Measurements from ENCODE around the gene APBA2. TPM values are rescaled to one million over a fixed set of nuclear protein-coding genes. Genes with fewer than 3 reads are reported as not detected.

APBA2 gene
- total and polyA plus RNA-seq, 2 donors: 6.7 to 15.3 TPM

DNA sequence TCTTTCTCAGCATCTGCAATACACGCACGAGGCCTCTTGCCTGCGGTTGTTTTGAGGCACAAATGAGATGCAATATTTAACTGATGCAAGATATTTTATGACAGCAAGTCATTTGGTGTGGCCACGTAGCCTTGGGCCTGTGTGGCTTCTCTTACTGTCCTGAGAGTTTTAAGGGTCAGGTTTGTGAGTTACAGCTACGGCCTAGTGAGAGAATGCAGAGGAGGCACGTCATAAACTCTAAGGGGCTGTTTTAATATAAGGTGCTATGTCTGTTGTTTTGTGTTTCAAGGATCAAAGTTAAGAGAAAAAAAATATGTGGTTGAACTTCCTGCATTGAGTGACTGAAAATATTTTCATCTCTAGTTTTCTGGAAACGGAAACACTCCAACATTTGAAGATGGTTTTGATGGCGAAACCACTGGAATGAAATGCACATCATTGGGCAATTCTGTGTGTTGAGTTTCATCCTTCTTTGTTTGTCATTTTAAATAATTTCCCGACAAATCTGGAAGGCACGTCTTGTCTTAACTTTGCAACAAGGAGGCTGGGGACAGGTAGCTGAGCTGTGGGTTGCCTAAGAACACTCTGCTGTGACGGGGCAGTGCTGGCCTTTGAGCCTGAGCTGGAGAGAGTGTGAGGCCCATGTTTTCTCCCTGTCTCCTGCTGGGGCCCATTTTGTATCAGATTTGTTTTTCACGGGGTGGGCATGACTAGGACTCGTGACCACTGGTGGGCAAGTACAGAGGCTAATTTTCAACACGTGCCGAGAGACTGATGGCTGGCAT is 5.1 kb downstream of the APBA2 start:
- H3K27ac ChIP-seq (ENCODE audit: low read depth in 1 of 2, low read length in 1 of 2): peak overlapping the region; percentile 55 to 75
- H3K27me3 ChIP-seq (ENCODE audit: control insufficient read depth in 2 of 2, insufficient read depth in 1 of 2, low read length in 1 of 2): peaks cover 6 to 15% of the 10 kb centered on the region in 2 donors
- WGBS: 54% methylated on average over 15 of the region's 15 CpGs
- peaks cover 21 to 33% of the 10 kb centered on the region in 2 donors for H3K4me1 ChIP-seq (ENCODE audit: control insufficient read depth in 2 of 2, insufficient read depth in 2 of 2, low read length in 2 of 2)
- H3K4me3 ChIP-seq (ENCODE audit: low read length in 2 of 2): no peak overlapping the region
- peak in 7 of 9 donors; percentile 26 to 83 (median 48) for DNase-seq (ENCODE audit: low read depth in 6 of 9, low spot score in 9 of 9)
- H3K36me3 ChIP-seq (ENCODE audit: control insufficient read depth in 2 of 2, insufficient read depth in 2 of 2, low read length in 1 of 2): no peaks in the 10 kb centered on the region
- H3K9me3 ChIP-seq (ENCODE audit: control insufficient read depth in 2 of 2, insufficient read depth in 1 of 2, low read length in 1 of 2): no peaks in the 10 kb centered on the region

DNA sequence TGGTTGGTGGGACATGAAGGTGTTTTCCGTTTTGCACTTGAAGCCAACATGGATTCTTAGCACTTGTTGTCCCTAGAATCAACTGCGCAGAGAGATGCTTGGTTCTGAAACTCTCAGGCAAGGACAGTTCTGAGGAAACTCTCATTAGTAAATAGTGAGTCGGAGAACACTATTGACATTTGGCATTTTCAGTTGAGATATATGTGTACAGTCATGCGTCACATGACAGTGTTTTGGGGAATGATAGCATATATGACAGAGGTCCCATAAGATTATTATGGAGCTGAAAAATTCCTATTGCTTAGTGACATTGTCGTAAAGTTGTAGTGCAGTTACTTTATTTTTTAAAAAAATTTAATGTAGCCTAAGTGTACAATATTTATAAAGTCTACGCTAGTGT is 5.8 kb downstream of the APBA2 start:
- no peak for DNase-seq (ENCODE audit: low read depth in 6 of 9, low spot score in 9 of 9)
- Histone ChIP-seq H3K4me1 (ENCODE audit: control insufficient read depth in 2 of 2, insufficient read depth in 2 of 2, low read length in 2 of 2) (peaks cover 18 to 32% of the 10 kb centered on the region in 2 donors), H3K4me3 (ENCODE audit: low read length in 2 of 2) (no peak overlapping the region), H3K9me3 (ENCODE audit: control insufficient read depth in 2 of 2, insufficient read depth in 1 of 2, low read length in 1 of 2) (no peaks in the 10 kb centered on the region), H3K36me3 (ENCODE audit: control insufficient read depth in 2 of 2, insufficient read depth in 2 of 2, low read length in 1 of 2) (no peaks in the 10 kb centered on the region), H3K27me3 (ENCODE audit: control insufficient read depth in 2 of 2, insufficient read depth in 1 of 2, low read length in 1 of 2) (peaks cover 4 to 13% of the 10 kb centered on the region in 2 donors), H3K27ac (ENCODE audit: low read depth in 1 of 2, low read length in 1 of 2) (no peak overlapping the region)
- WGBS: 97% methylated on average over 6 of the region's 6 CpGs

DNA sequence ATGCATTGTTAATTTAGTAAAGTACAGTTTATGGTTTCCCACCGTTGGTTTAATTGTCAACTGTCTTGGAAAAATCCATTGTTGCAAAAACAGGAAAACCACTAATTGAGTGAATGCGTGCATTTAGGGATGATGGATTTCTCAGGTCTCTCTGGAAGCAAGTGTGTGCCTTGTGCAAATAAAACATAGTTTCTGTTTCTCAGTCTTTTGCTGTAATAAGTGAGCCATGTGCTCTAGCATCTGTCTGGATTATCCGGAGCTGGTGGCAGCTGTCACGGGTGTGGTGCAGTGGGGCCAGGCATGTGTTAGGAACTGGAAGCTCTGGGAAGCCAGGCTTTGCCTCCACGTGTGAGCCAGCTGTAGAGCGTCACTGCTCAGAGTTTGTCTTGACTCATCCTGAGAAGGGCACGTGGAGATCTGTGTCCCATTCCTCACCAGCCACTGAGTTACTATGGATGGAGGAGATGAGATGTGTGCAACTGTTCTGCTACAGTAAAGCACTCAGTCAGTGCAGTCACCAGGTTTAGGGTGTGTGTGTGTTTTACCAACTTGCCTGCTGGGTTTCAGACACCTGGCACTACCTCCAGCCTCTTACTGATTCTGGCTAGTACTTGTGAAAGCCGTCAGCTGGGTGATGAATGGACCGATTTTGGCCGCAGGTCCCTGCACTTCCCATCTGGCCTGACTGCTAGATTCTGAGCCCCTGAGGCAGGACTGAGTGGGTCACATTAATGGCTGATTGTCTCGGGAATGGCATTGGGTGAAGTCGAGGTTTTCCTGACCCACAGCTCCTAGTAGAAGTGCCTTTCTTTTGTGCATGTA is 7.2 kb downstream of the APBA2 start:
- peaks cover 16 to 28% of the 10 kb centered on the region in 2 donors for H3K4me1 ChIP-seq (ENCODE audit: control insufficient read depth in 2 of 2, insufficient read depth in 2 of 2, low read length in 2 of 2)
- DNase-seq (ENCODE audit: low read depth in 6 of 9, low spot score in 9 of 9): no peak
- H3K36me3 ChIP-seq (ENCODE audit: control insufficient read depth in 2 of 2, insufficient read depth in 2 of 2, low read length in 1 of 2): no peaks in the 10 kb centered on the region
- no peak overlapping the region for H3K27ac ChIP-seq (ENCODE audit: low read depth in 1 of 2, low read length in 1 of 2)
- H3K4me3 ChIP-seq (ENCODE audit: low read length in 2 of 2): no peak overlapping the region
- H3K9me3 ChIP-seq (ENCODE audit: control insufficient read depth in 2 of 2, insufficient read depth in 1 of 2, low read length in 1 of 2): no peaks in the 10 kb centered on the region
- WGBS: 72% methylated on average over 12 of the region's 12 CpGs
- no peaks in the 10 kb centered on the region for H3K27me3 ChIP-seq (ENCODE audit: control insufficient read depth in 2 of 2, insufficient read depth in 1 of 2, low read length in 1 of 2)

DNA sequence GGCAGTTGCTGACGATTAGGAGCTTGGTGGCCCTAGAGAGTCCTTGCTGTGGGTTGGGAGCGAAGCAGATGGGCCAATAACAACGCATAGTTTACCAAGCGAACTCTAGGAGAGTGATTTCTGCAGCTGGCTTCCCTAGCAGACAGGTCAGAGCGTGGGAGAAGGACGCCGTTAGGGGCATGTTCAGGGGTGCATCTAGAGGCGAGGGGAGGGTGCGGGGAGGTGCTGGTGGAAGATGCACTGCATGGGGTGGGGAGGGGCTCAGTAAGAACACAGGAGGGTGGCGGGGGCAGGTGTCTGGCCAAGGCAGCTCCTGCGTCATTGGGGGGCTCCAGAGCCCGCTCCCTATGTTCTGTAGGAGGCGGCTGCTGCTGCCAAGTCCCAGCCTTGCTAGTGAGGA is 8.9 kb downstream of the APBA2 start:
- Histone ChIP-seq H3K36me3 (ENCODE audit: control insufficient read depth in 2 of 2, insufficient read depth in 2 of 2, low read length in 1 of 2) (no peaks in the 10 kb centered on the region), H3K4me1 (ENCODE audit: control insufficient read depth in 2 of 2, insufficient read depth in 2 of 2, low read length in 2 of 2) (peaks cover 16 to 26% of the 10 kb centered on the region in 2 donors), H3K4me3 (ENCODE audit: low read length in 2 of 2) (no peak overlapping the region), H3K27ac (ENCODE audit: low read depth in 1 of 2, low read length in 1 of 2) (no peak overlapping the region), H3K9me3 (ENCODE audit: control insufficient read depth in 2 of 2, insufficient read depth in 1 of 2, low read length in 1 of 2) (no peaks in the 10 kb centered on the region), H3K27me3 (ENCODE audit: control insufficient read depth in 2 of 2, insufficient read depth in 1 of 2, low read length in 1 of 2) (no peaks in the 10 kb centered on the region)
- no peak for DNase-seq (ENCODE audit: low read depth in 6 of 9, low spot score in 9 of 9)
- 95% methylated on average over 13 of the region's 13 CpGs for WGBS

DNA sequence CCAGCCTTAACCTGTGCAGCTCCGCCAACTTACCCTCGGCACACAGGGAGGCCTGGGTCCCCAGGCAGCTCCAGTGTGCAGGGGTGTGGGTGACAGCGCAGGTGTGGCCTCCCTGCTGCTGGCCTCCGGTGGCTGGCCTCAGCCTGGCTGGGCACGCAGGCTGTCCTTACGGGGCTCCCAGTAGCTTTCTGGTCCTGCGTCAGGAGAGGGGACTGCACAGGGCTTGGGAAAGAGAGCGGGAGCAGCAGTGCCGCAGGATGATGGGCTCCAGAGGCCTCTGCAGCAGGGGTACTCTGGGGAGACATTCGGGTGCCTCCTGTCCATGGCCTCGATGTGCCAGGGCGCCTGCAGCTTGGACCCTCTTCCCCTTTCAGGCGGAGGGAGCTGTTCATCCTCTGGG is 9.4 kb downstream of the APBA2 start:
- no peak overlapping the region for H3K27ac ChIP-seq (ENCODE audit: low read depth in 1 of 2, low read length in 1 of 2)
- no peaks in the 10 kb centered on the region for H3K9me3 ChIP-seq (ENCODE audit: control insufficient read depth in 2 of 2, insufficient read depth in 1 of 2, low read length in 1 of 2)
- no peaks in the 10 kb centered on the region for H3K36me3 ChIP-seq (ENCODE audit: control insufficient read depth in 2 of 2, insufficient read depth in 2 of 2, low read length in 1 of 2)
- 87% methylated on average over 13 of the region's 13 CpGs for WGBS
- no peak overlapping the region for H3K4me3 ChIP-seq (ENCODE audit: low read length in 2 of 2)
- peaks cover 13 to 21% of the 10 kb centered on the region in 2 donors for H3K4me1 ChIP-seq (ENCODE audit: control insufficient read depth in 2 of 2, insufficient read depth in 2 of 2, low read length in 2 of 2)
- no peak for DNase-seq (ENCODE audit: low read depth in 6 of 9, low spot score in 9 of 9)
- H3K27me3 ChIP-seq (ENCODE audit: control insufficient read depth in 2 of 2, insufficient read depth in 1 of 2, low read length in 1 of 2): no peaks in the 10 kb centered on the region

DNA sequence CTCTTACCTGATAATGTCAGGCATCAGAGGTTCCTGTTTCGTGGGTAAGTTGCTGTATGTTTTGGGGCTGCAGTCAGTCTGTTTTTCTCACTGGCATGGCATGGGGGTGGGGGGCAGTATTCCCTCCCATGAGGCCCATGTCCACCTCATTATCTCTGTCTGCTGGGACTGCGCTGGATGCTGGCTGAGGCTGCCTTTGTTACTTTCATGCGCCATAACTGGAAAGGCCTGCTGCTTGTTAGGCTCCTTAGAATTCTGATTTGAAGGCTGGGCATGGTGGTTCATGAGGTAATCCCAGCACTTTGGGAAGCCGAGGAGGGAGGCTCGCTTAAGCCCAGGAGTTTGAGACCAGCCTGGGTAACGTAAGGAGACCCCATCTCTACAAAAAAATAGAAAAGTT is 9.8 kb downstream of the APBA2 start:
- H3K27me3 ChIP-seq (ENCODE audit: control insufficient read depth in 2 of 2, insufficient read depth in 1 of 2, low read length in 1 of 2): no peaks in the 10 kb centered on the region
- H3K27ac ChIP-seq (ENCODE audit: low read depth in 1 of 2, low read length in 1 of 2): no peak overlapping the region
- H3K4me3 ChIP-seq (ENCODE audit: low read length in 2 of 2): no peak overlapping the region
- WGBS: 88% methylated on average over 6 of the region's 6 CpGs
- DNase-seq (ENCODE audit: low read depth in 6 of 9, low spot score in 9 of 9): no peak
- no peaks in the 10 kb centered on the region for H3K9me3 ChIP-seq (ENCODE audit: control insufficient read depth in 2 of 2, insufficient read depth in 1 of 2, low read length in 1 of 2)
- H3K4me1 ChIP-seq (ENCODE audit: control insufficient read depth in 2 of 2, insufficient read depth in 2 of 2, low read length in 2 of 2): peaks cover 9 to 17% of the 10 kb centered on the region in 2 donors
- H3K36me3 ChIP-seq (ENCODE audit: control insufficient read depth in 2 of 2, insufficient read depth in 2 of 2, low read length in 1 of 2): no peaks in the 10 kb centered on the region

DNA sequence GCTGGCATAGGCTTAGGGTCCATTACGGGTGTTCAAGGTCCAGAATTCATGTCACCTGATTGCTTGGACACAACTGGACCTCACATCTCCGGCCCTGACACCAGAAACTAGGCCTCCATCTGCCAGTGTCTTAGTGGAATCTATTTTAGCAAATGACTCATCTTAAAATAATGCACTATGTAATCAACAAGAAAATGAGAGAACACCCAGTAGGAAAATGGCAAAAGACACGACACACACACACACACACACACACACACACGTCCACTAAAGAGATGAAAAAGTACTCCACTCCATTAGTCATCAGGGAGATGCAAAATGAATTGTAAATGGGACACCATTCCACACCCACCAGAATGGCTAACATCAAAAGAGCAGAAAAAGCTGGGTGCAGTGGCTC is 11.2 kb downstream of the APBA2 start:
- Histone ChIP-seq H3K9me3 (ENCODE audit: control insufficient read depth in 2 of 2, insufficient read depth in 1 of 2, low read length in 1 of 2) (no peaks in the 10 kb centered on the region), H3K36me3 (ENCODE audit: control insufficient read depth in 2 of 2, insufficient read depth in 2 of 2, low read length in 1 of 2) (no peaks in the 10 kb centered on the region), H3K4me3 (ENCODE audit: low read length in 2 of 2) (no peak overlapping the region), H3K27ac (ENCODE audit: low read depth in 1 of 2, low read length in 1 of 2) (no peak overlapping the region), H3K4me1 (ENCODE audit: control insufficient read depth in 2 of 2, insufficient read depth in 2 of 2, low read length in 2 of 2) (peaks cover 0 to 14% of the 10 kb centered on the region in 2 donors), H3K27me3 (ENCODE audit: control insufficient read depth in 2 of 2, insufficient read depth in 1 of 2, low read length in 1 of 2) (no peaks in the 10 kb centered on the region)
- no peak for DNase-seq (ENCODE audit: low read depth in 6 of 9, low spot score in 9 of 9)
- 95% methylated on average over 4 of the region's 4 CpGs for WGBS

DNA sequence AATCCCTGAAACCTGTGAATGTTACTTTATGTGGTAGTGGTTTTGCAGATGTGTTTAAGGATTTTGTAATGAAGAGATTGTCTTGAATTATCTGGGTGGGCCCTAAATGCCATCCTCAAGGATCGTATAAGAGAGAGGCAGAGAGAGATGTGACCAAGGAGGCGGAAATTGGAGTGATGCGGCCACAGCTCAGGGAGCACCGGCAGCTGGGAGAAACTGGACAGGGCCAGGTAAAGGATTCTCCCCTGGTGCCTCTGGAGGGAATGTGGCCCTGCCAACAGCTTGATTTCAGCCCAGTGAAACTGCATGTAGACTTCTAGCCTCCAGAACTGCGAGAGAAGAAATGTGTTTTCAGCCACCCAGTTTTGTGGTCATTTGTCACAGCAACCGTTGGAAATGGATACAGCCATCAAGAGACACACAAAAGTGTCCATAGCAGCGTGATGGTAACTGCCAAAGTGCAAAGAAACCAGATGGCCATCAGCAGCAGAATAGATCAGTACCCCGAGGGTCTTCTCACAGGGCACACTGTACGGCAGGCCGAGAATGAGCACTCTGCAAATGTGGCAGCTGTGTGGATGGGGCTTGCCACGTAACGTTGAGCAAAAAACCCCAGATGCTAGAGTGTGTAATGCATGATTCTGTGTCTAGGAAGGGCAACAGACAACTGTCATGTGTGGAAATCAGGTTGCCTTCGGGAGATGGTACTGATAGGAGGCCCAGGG is 12.2 kb downstream of the APBA2 start:
- Histone ChIP-seq H3K27ac (ENCODE audit: low read depth in 1 of 2, low read length in 1 of 2) (no peak overlapping the region), H3K4me1 (ENCODE audit: control insufficient read depth in 2 of 2, insufficient read depth in 2 of 2, low read length in 2 of 2) (peaks cover 0 to 16% of the 10 kb centered on the region in 2 donors), H3K4me3 (ENCODE audit: low read length in 2 of 2) (no peak overlapping the region), H3K36me3 (ENCODE audit: control insufficient read depth in 2 of 2, insufficient read depth in 2 of 2, low read length in 1 of 2) (no peaks in the 10 kb centered on the region), H3K9me3 (ENCODE audit: control insufficient read depth in 2 of 2, insufficient read depth in 1 of 2, low read length in 1 of 2) (no peaks in the 10 kb centered on the region), H3K27me3 (ENCODE audit: control insufficient read depth in 2 of 2, insufficient read depth in 1 of 2, low read length in 1 of 2) (no peaks in the 10 kb centered on the region)
- WGBS: 91% methylated on average over 13 of the region's 13 CpGs
- DNase-seq (ENCODE audit: low read depth in 6 of 9, low spot score in 9 of 9): no peak
